Keratinocyte (primary cell): ENCODE data around the gene CMC1. TPM values are rescaled to one million over a fixed set of nuclear protein-coding genes. Genes with fewer than 3 reads are reported as not detected.
A peak's percentile ranks its signal among the peaks of the same experiment; 100 is the strongest.

ENCODE experiments used
- DNase-seq: peaks from one replicate; pipeline ENCODE4 v3.0.0-alpha.2; 2011; ENCODE audit warnings: low read depth, missing footprints, low spot score
- FAIRE-seq: peaks from 2 replicates; lab custom pipeline; 2011; peaks lifted over from hg19 to GRCh38; lab: Jason Lieb, UNC
- H2AFZ ChIP-seq: 2 replicates; pipeline ENCODE4 v1.6.0; 2012; ENCODE audit warnings: low read length, control low read depth, inconsistent platforms; ENCODE audit not compliant: control insufficient read depth
- H3K27ac ChIP-seq: 2 replicates; pipeline ENCODE4 v1.5.1; 2011; ENCODE audit warnings: low read length; ENCODE audit not compliant: control insufficient read depth, insufficient read depth
- H3K27me3 ChIP-seq: 3 replicates; pipeline ENCODE4 v1.6.0; 2011; ENCODE audit warnings: low read length; ENCODE audit not compliant: control insufficient read depth, insufficient read depth; ENCODE audit errors: extremely low read depth
- H3K36me3 ChIP-seq, 2 experiments: 2 replicates in 1 of 2; 3 replicates in 1 of 2; pipeline ENCODE4 v1.5.1; 2011; ENCODE audit warnings: low read length in 2 of 2, mild to moderate bottlenecking in 1 of 2; ENCODE audit not compliant: control insufficient read depth in 2 of 2, insufficient read depth in 2 of 2; ENCODE audit errors: extremely low read depth in 1 of 2
- H3K4me1 ChIP-seq: 3 replicates; pipeline ENCODE4 v1.5.1; 2011; ENCODE audit warnings: low read length; ENCODE audit not compliant: control insufficient read depth, insufficient read depth; ENCODE audit errors: extremely low read depth
- H3K4me2 ChIP-seq: 3 replicates; pipeline ENCODE4 v1.6.0; 2011; ENCODE audit warnings: low read depth, low read length; ENCODE audit not compliant: control insufficient read depth, insufficient read depth; ENCODE audit errors: extremely low read depth
- H3K4me3 ChIP-seq, 3 experiments: fragments of 200-600 bp in 1 of 3; sonication (generic) in 1 of 3; 2 replicates in 2 of 3; 3 replicates in 1 of 3; pipeline ENCODE4 v1.5.1; 2011 to 2016; ENCODE audit warnings: low read length in 3 of 3, mild to moderate bottlenecking in 3 of 3, control low read depth in 2 of 3, inconsistent platforms in 1 of 3, low read depth in 1 of 3, mixed read lengths in 1 of 3, mixed run types in 1 of 3, moderate library complexity in 1 of 3; ENCODE audit not compliant: control insufficient read depth in 2 of 3, insufficient read depth in 2 of 3; ENCODE audit errors: extremely low read depth in 1 of 3
- H3K79me2 ChIP-seq: 2 replicates; pipeline ENCODE4 v1.6.0; 2012; ENCODE audit warnings: low read length; ENCODE audit not compliant: control insufficient read depth, insufficient read depth
- H3K9ac ChIP-seq: 3 replicates; pipeline ENCODE4 v1.6.0; 2011; ENCODE audit warnings: low read length; ENCODE audit not compliant: control insufficient read depth, insufficient read depth; ENCODE audit errors: extremely low read depth
- H3K9me1 ChIP-seq: 3 replicates; pipeline ENCODE4 v1.6.0; 2011; ENCODE audit warnings: low read length; ENCODE audit not compliant: control insufficient read depth, insufficient read depth; ENCODE audit errors: extremely low read depth
- H3K9me3 ChIP-seq: 2 replicates; pipeline ENCODE4 v1.5.1; 2012; ENCODE audit warnings: low read depth, low read length; ENCODE audit not compliant: control insufficient read depth
- H4K20me1 ChIP-seq: 3 replicates; pipeline ENCODE4 v1.6.0; 2011; ENCODE audit warnings: low read length; ENCODE audit not compliant: control insufficient read depth, insufficient read depth; ENCODE audit errors: extremely low read depth
- EZH2 ChIP-seq: IDR thresholded peaks from one replicate; pipeline ENCODE4 v1.6.1; 2012; ENCODE audit warnings: inconsistent platforms, mild to moderate bottlenecking, low read length, moderate library complexity
- dilution Hi-C: fragments of 300-500 bp; cut with MboI; formaldehyde crosslinking; loops from one replicate; pipeline ENCODE4 v1.7.0; 2020; ENCODE audit warnings: low sequenced_read_pairs; ENCODE audit not compliant: extremely low pct_ligation_motif_present
- polyA plus RNA-seq, 5 experiments: library from polyadenylated mRNA; depleted of rRNA in 3 of 5; stranded (reverse) in 3 of 5; stranded (forward) in 1 of 5; unstranded in 1 of 5; fragments of >200 nt; gene quantifications; 1 replicate in 1 of 5; 2 replicates in 3 of 5; 3 replicates in 1 of 5; pipeline versions ENCODE4 v1.2.1 to v1.2.3, GENCODE V29; 2011 to 2012; ENCODE audit warnings: missing spikeins in 2 of 5, low read depth in 1 of 5, low replicate concordance in 1 of 5
- TF ChIP-seq, protein P1 (sequence below), 3 experiments: IDR thresholded peaks in 1 of 3; conservative IDR thresholded peaks in 1 of 3; optimal IDR thresholded peaks in 1 of 3; 2 replicates in 2 of 3; 3 replicates in 1 of 3; pipeline versions ENCODE3 to v1.5.1; 2011; ENCODE audit warnings: low read length in 3 of 3, mild to moderate bottlenecking in 3 of 3, moderate library complexity in 2 of 3, control low read depth in 1 of 3, inconsistent platforms in 1 of 3; ENCODE audit not compliant: insufficient read depth in 2 of 3; ENCODE audit errors: extremely low read depth in 1 of 3

Gene CMC1
- polyA plus RNA-seq, 1 donor (not counting 4 experiments of a cell fraction or from before 2014, with no cell fraction given) = 23.9 TPM

DNA sequence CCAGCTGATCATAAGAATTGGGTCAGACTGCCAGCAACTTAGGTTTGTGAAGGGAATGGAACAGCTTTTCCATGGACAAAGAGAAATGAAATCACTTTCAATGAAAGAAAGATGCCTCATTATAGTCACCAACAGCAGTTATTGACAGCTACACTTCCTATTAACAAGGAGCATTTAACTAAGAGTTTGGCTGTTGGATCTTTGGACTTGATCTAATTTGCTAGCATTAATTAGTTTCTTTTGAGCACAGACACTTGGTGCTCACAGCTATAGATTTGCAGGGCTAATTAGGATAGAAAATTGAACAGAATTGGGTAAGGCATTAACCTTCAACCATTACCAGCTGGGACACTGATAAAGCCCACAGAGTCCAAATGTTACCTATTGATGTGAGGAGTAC is 24.2 kb downstream of the CMC1 start:
- DNase-seq = no peak

DNA sequence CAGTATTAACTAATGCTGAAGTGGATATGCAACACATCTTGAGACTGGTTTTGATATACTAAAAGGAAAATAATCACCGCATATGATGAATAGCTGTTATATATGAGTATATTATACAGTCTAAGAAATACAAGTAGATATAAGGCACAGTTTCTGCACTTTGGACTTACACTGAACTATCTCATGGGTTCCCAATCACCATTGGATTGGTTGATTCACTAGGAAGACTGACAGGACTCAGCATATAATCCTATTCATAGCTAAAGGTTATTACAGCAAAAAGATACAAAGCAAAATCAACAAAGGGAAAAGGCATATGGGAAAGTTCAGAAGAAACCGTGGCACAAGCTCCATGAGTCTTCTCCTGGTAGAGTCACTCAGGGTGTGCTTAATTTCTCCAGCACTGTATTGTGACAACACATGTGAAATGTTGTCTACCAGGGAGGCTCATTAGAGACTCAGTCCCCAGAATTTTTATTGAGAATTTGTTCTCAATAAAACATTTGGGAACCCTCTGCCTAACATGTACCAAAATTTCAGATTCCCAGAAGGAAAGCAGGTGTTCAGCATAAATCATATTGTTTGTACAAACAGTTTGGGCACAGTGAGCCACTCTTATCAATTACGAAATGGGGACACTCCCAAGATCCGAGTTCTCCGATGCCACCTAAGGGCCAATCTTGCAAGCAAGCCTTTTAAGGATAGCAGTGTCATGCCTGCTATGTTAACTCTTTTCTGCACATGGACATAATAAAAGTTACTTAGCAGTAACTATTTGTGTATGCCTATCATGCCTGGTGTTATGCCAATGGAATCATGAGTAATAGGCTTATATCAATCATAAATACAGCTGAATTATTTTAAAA is 26.8 kb downstream of the CMC1 start:
- FAIRE-seq (no peak), DNase-seq (no peak)
- Histone ChIP-seq H4K20me1 (no peaks in the 10 kb centered on the region), H3K27ac (no peak overlapping the region), H3K9ac (no peak overlapping the region), H2AFZ (no peak overlapping the region), H3K4me3 (no peak overlapping the region), H3K79me2 (no peaks in the 10 kb centered on the region), H3K36me3 (no peaks in the 10 kb centered on the region), H3K4me2 (no peak overlapping the region), H3K9me3 (no peaks in the 10 kb centered on the region), H3K9me1 (no peaks in the 10 kb centered on the region), H3K4me1 (no peaks in the 10 kb centered on the region), H3K27me3 (no peaks in the 10 kb centered on the region)
- TF ChIP-seq, protein P1, sequence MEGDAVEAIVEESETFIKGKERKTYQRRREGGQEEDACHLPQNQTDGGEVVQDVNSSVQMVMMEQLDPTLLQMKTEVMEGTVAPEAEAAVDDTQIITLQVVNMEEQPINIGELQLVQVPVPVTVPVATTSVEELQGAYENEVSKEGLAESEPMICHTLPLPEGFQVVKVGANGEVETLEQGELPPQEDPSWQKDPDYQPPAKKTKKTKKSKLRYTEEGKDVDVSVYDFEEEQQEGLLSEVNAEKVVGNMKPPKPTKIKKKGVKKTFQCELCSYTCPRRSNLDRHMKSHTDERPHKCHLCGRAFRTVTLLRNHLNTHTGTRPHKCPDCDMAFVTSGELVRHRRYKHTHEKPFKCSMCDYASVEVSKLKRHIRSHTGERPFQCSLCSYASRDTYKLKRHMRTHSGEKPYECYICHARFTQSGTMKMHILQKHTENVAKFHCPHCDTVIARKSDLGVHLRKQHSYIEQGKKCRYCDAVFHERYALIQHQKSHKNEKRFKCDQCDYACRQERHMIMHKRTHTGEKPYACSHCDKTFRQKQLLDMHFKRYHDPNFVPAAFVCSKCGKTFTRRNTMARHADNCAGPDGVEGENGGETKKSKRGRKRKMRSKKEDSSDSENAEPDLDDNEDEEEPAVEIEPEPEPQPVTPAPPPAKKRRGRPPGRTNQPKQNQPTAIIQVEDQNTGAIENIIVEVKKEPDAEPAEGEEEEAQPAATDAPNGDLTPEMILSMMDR (optimal IDR thresholded peaks at IDR 0.05 in 1 of 3, IDR thresholded peaks at IDR 0.05 in 1 of 3, conservative IDR thresholded peaks at IDR 0.05 in 1 of 3; ENCODE audit: extremely low read depth in 1 of 3, insufficient read depth in 2 of 3, low read length in 3 of 3) = peak in 1 of 3 experiments; percentile 10
- TF ChIP-seq EZH2 = no peak
- dilution Hi-C loops = no loop called here

More for the DNA sequence above, 24.2 kb downstream of the CMC1 start:
- Histone ChIP-seq H4K20me1 (no peaks in the 10 kb centered on the region), H3K9me3 (no peaks in the 10 kb centered on the region), H3K9me1 (no peaks in the 10 kb centered on the region), H3K4me3 (no peak overlapping the region), H3K9ac (no peak overlapping the region), H3K27ac (no peak overlapping the region), H3K36me3 (no peaks in the 10 kb centered on the region), H3K79me2 (peaks cover 2% of the 10 kb centered on the region), H3K27me3 (no peaks in the 10 kb centered on the region), H2AFZ (no peak overlapping the region), H3K4me1 (no peaks in the 10 kb centered on the region), H3K4me2 (no peak overlapping the region)
- dilution Hi-C loops = no loop called here
- no peak for FAIRE-seq
- TF ChIP-seq EZH2 = no peak
- TF ChIP-seq, protein P1 (optimal IDR thresholded peaks at IDR 0.05 in 1 of 3, IDR thresholded peaks at IDR 0.05 in 1 of 3, conservative IDR thresholded peaks at IDR 0.05 in 1 of 3; ENCODE audit: extremely low read depth in 1 of 3, insufficient read depth in 2 of 3, low read length in 3 of 3) = no peak
